GM19467 (cell line): Measurements from ENCODE around the gene PTPN18.

Experiments
- ATAC-seq: cut with Tn5 transposase; IDR thresholded peaks from one replicate; pipeline ENCODE4 v1.9.1; 2021; ENCODE audit warnings: mild to moderate bottlenecking, moderate library complexity; ENCODE audit not compliant: unreplicated experiment

Gene PTPN18

DNA sequence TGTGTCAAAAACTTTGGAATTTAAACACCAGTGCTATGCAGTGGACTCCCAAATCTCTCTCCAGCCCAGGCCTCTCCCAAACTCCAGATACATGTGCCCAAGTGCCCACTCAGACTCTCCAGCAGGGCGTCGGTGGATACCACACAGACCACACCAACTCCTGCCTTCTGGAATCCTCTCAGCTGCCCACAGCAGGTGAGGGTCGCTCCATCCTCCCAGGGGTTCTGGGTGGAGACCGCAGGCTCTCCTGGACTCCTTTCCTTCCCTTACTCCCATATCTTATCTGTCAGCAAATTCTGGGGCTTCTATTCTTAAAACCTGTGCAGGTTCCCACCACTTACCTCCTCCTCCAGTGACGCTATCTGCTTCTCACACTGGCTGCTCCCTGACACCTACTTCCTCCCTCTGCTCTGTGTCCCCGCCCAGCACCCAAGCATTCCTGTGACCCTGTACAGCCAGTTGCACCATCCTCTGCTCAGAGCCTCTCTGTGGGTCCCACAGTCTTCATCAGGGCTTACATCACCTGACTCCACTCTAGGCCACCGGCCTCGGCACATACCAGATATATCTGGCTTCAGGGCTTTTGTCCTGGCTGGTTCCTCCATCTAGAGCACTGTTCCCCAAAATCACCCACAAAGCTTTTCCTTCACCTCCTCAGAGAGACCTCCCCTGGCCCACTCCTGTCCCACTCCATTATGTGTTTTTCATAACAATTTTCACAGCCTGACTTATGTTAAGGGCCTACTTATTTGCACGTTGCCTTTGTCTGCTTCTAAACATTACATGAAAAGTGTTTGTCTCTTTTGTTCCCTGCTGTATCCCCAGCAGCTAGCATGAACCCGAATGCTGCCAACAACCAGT lies 15.7 kb upstream of the PTPN18 start:
- ATAC-seq = no peak

DNA sequence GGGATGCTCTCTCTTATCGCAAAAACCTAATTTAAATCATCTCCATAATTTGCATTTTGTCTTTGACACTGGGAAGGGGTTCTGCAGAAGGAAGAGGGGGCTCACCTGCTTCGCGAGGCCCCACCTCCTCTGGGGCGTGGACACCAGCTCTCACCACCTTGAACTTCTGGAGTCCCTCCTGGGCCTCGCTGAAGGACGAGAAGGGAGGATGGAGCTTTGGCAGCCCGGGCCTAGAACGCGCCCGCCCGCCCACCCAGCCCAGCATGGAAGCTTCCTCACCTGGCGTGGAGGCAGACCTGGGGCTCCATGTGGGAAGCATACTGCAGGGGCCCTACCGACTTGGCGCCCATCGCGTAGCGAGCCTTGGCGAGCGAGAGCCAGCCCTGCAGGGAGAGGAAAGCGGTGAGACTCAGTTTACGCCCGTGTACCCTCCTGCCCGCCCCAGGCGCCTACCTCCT lies 14.3 kb upstream of the PTPN18 start:
- ATAC-seq = no peak

DNA sequence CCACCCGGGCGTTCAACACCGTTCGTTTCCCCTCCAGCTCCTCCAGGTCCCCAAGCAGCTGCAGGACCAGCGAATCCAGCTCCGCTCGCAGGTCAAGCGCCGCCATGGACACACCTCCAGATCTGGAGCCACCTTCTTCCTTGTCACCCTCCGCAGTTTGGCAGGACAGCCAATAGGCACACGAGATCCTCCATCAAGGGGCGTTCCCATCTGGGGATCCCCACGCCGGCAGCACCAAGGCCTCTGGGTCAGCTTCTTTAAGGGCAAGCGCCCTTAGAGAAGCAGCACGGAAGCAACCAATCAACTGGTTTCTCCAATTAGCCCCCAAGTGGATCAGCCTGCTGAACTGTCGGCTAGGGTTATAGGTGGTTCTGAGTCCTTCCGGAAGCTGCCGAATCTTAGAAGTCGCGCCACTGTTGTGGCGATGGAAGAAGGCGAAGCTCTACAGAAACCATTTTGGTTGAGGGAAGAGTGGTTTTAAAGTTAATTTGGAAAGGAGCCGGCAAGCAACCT lies 13.8 kb upstream of the PTPN18 start:
- ATAC-seq = peak; percentile 69

DNA sequence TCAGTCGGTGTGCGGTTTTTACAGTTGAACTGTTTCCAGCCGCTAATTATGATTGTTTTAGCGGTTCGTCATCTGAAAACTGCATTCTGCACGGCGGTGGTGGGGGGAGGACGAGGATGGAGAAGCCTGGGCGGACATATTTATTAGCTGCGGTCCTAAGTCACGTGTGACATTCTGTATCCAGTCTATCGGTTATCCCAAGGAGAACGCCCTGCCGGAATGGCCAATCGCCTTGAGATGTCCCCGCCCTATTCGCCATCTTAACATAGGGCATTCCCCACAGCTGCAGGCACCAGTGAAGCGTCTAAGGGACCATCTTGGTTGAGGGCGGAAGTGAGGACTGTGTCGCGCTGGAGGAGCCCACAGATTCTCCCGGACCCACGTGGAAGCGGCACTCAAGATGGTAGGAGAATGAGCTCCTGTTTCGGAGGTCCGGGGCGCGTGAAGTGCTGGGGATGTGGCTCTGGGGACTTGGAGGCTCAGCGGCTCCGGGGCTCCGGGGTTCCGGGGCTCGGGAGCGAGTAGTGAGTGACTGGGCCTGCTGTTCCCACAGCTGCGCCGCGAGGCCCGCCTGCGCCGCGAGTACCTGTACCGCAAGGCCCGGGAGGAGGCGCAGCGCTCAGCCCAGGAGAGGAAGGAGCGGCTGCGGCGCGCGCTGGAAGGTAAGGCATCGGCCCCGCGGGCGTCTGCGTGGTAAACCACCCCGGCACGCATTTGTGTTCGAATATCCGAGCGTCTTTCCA lies 13.2 kb upstream of the PTPN18 start, which contains the start of gene IMP4:
Gene IMP4, plus strand, starts transcription at position 365 of the 743 bp plus-strand sequence. Its CDS starts 36 bp downstream, at position 401.
- ATAC-seq = peak; percentile 85

DNA sequence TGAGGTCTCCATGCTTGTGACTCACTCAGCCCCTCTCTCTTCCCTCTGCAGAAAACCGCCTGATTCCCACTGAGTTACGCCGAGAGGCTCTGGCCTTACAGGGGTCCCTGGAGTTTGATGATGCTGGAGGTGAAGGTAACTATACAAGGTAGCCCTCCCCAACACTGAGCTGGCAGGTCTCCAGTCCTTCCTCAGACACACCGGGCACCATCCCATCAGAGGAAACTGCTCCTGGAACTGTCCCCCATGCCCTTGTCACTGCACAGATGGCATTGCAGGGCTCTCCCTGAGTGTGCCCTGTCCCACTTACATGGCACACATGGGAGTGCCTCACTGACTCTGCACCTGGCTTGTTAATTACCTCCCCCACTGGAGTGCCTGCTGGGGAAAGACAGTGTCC lies 11.3 kb upstream of the PTPN18 start:
- ATAC-seq = no peak

DNA sequence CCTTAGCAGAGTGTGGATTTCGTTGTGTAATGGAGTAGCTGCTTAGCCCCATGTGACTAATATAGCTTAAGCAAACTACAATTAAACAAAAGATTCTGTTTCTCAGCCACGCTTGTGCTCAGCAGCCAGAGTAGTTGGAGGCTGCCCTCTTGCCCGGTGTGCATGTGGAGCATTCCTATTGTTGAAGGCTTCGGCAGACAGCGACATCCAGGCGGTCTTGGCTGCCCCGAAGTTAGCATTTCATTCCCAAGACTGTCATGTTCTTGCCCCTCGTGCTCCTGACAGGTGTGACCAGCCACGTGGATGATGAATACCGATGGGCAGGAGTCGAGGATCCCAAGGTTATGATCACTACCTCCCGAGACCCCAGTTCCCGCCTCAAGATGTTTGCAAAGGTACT lies 10.8 kb upstream of the PTPN18 start:
- ATAC-seq = no peak

DNA sequence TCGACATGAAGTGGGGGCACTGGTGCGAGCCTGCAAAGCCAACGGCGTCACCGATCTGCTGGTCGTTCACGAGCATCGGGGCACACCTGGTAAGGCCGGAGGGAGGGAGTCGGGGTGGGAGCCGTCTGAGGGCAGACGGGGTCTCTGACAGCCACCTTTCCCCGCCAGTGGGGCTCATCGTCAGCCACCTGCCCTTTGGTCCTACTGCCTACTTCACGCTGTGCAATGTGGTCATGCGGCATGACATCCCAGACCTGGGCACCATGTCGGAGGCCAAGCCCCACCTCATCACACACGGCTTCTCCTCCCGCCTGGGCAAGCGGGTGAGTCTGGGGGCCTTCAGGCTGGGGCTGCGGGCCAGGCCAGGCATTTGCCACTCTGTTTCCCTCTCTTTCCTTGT lies 10.2 kb upstream of the PTPN18 start:
- ATAC-seq = no peak

DNA sequence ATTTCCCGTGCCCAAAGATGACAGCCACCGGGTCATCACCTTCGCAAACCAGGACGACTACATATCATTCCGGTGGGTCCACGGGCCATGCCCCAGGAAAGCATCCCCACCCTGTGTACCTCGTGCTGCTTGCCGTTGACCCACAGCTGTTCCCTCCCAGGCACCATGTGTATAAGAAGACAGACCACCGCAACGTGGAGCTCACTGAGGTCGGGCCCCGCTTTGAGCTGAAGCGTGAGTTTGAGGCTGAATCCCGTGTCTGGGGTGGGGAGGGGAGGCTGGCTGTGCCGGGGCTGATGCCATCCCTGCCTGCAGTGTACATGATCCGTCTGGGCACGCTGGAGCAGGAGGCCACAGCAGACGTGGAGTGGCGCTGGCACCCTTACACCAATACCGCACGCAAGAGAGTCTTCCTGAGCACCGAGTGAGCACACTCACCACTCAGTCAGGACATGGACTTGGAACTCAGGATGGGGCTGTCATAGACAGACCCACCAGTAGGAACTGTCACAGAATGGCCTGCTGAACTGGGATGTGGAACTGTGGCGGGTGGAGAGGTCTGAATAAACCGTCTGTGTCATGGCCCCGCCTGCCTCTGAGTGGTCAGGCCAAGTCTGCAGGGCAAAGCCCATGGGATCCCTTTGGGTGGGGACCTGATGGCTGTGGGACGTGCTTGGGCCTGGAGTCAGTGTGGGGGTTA lies 9.7 kb upstream of the PTPN18 start:
- no peak for ATAC-seq

DNA sequence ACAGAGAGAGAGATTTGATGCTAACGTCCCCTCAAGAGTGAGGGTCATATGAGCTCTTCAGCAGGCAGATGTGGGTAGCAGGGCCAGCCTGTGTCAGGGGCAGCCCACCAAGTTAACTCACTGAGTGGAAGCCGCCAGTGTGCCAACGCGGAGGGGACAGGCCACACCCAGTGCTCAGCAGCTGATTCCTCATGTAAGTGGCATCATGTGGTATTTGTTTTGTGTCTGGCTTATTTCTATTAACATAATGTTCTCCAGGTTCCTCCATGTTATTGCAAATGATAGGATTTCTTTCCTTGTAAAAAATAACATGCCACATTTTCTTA lies 9.2 kb upstream of the PTPN18 start:
- ATAC-seq = no peak

DNA sequence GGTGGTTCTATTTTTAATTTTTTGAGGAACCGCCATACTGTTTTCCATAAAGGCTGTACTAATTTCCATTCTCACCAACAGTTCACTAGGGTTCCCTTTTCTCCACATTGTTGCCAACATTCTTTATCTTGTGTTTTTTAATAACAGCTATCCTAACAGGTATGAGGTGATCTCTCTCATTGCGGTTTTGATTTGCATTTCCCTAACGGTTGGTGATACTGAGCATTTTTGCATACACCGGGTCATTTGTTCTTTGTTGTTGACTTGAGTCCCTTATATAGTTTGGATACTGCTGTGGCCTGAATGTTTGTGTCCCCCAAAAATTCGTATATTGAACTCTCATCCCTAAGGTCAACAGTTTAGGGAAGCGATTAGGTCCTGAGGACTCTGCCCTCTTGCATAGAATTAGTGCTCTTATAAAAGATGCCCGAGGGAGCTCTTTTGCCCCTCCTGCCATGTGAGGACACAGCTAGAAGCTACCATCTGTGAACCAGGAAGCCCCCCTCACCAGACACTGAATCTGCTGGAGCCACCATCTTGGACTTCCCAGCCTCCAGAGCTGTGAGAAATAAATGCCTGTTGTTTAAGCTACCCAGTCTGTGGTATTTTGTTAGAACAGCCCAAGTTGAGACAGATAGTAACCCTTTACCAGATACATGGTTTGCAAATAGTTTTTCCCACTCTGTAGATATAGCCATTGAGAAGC lies 8.5 kb upstream of the PTPN18 start:
- no peak for ATAC-seq

DNA sequence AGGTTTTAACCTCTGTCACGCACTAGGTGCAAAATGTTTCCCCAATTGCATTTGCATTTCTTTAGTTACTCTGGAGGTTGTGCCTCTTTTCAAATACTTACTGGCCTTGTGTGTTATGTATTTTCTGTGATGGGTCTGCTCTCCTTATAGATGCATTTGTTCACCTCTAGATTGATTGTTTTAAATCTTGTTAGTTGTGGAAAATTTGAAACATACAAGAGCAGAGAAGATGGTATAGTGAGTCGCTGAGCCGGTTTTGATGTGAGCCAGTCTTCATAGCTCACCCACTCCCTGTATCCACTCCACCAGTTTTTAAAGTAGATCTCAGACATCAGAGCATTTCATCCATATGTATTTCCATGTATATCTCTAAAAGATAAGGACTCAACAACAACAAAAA lies 6.7 kb upstream of the PTPN18 start:
- ATAC-seq = no peak

DNA sequence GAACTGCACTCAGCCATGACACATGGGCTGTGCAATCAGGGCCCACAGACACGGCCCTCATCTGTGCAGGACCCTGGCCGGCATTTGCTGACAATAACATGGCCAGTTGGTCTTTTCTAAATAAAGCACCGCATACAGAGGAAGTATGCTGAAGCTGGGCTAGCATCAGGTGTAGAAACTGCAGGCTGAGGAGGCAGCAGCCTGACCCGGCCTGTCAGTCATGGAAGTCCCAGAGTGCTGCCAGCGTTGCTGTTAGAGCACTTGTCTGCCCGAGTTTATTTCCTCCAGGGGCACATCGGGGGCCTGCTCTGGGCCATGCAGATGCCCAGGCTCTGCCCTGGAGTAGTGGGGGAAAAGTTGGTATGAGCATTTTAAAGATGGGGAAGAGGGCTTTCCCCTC lies 4.1 kb upstream of the PTPN18 start:
- ATAC-seq = no peak

DNA sequence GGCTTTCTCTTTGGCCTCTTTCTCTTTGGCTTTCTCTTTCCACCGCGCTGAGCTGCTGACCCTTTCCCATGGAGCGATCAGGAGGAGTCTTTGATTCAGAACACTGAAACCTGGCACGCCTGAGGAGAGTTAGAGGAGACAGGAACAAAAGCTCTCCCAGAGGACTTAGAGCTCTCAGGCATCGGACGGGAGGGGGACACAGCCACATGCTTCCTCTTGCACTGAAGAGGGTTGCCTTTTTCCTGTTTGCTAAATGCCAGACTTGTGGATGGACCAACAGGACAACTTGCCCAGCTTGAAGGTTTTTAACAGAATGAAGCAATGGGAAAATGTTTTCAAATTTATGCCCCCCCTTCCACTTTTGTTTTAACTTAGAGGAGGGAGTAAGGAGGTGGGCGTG lies 3.6 kb upstream of the PTPN18 start:
- ATAC-seq = no peak

DNA sequence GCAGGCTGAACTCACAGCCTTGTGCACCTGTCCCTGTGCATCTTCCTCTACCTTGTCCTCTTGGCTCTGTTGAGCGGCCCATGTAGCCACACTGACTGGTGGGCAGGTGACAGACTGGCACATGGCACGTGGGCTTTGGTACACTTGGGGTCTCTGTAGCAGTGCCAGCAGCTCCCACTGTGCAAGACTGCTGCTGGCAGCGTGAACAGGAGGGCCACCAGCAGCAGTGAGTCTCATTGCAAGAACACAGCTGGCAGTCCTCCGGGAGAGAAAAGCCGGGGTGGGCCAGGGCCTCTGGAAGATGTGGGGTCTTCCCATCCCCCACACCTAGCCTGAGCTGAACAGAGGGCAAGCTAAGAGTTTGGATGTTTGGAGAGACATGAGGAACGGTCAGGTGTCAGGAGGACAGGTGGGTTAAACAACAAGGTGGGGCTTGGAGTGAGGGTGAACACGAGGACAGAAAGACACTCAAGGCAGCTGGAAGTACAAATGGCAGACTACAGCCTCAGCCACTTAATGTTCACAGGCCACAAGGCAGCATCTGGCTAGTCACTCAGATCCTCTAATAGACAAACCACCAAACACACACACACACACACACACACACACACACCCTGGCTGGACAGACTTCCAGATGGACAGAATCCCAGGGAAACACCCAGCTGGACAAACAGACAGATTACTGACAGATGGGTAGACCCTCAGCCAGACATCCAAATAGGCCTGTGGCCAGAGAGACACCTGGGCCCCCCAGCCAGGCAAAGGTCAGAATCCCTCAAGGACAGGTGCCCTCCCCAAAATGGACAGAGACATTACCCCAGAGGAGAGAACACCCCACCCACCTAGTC lies 2.3 kb upstream of the PTPN18 start:
- ATAC-seq = no peak

DNA sequence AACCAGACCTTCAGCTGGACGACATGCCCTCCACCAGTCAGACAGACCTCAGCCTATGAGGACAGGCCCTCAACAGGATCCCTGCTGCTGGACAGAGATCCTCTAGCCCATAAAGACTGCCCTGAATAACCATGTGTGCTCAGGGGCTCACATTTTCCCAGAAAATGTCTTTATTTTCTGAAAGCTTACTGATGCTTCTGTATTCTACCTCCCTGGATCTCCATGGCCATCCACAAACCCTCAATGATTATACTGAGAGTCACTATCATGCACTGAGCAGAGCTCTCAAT lies 1.8 kb upstream of the PTPN18 start:
- ATAC-seq = no peak

DNA sequence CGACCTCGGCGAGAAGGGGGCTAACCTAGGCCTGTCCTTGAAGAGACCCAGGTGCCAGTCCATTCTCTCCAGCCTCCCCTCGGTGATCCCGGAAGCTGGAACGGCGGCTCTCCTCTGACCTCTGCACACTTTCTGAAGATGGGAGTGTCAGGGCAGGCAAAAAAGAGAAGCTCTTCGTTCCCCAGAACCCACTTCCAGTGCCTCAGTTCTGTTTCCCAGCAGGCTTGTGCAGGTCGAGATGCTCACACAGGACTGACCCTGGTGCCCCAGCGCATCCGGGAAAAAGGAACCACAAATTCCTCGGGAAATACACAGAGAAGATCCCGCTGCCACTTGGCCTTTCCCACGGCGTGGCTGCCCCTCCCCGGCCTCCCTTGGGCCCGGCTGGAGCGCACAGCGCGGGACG lies 681 bp upstream of the PTPN18 start:
- no peak for ATAC-seq

DNA sequence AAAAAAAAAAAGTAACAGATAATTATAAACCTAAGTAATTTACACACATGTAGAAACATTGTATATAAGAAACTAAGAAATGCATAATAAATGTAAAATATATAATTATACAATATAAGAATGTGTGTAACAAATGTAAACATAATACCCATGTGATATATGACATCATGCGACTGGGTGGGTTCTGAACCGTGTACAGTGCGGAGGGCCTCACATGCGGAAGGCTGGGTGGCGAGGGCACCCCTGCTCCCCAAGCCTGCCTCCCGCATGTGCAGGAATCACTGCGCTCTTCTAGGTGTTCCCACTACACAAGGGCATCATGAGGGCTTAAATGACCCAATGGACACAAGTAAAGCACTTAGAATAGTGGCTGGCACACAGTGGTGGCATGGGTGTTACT lies 2.0 kb downstream of the PTPN18 start:
- no peak for ATAC-seq

DNA sequence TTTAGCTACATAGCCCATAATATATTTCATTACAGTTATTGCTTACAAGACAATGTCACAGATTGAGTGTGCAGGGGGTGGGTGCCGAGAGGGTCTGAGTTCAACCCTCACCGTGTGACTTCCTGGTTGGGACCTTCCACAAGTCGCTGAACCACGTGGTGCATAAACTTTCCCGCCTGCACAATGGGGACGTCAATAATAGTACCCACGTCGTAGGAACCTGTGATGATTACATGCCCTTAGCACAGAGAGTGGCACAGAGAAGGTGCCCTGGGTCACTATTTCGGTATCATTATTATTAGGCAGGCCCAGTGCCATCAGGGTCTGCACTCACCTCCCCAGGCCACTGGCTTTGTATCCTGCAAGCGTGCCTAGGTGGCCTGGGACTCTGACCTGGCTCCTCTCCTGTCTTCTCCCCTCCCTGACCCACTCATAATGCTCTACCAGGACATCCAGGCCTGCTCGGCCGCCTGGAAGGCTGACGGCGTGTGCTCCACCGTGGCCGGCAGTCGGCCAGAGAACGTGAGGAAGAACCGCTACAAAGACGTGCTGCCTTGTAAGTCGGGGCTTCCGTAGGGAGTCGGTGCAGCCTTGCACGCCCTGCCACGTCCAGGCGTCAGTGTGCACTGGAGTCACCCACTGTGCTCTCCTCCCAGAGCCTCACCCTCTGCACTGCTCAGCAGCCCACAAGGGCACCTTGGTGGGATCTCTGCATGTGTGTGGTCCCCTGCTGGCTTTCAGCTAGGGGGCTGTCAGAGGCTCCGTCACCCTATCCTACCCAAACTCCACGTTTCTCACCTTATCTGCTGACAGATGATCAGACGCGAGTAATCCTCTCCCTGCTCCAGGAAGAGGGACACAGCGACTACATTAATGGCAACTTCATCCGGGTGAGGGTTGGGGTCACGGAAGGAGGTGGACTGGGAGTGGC lies 2.8 kb downstream of the PTPN18 start:
- no peak for ATAC-seq

DNA sequence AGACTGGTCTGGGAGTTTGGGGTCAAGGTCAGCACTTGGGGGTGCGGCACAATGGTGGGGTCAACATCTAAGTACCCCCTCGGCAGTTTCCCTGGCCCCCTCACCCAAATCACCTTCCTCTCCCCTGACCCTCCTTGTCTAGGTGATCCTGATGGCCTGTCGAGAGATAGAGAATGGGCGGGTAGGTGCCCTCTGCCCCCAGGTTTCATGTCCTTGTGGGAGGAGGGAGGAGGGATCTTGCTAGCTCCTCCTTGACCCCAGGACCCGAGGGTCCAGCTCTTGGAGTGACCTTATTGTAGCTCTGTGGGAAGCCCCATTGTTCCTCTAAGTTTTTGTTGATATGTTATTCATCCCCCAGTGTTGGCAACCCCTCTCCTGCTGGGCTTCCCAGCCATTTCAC lies 3.6 kb downstream of the PTPN18 start:
- ATAC-seq = no peak
